Cardiac muscle cell (in vitro differentiated cells and primary cell): ENCODE results near the gene KCNK18. TPM values are rescaled to one million over a fixed set of nuclear protein-coding genes. Genes with fewer than 3 reads are reported as not detected.

Source experiments
- DNase-seq, 2 donors: peaks; one replicate each; pipeline versions ENCODE4 v3.0.0 to v3.0.0-alpha.2; 2010 to 2017; ENCODE audit warnings: low read depth in 1 of 2, low spot score in 1 of 2
- H3K27ac ChIP-seq: fragments of 200-600 bp; sonication (generic); 2 replicates; pipeline ENCODE4 v1.5.1; 2016
- H3K27me3 ChIP-seq: fragments of 200-600 bp; sonication (generic); 2 replicates; pipeline ENCODE4 v1.6.0; 2016; ENCODE audit warnings: control low read depth
- H3K36me3 ChIP-seq: fragments of 200-600 bp; sonication (generic); 2 replicates; pipeline ENCODE4 v1.5.1; 2016; ENCODE audit warnings: control low read depth
- H3K4me1 ChIP-seq: fragments of 200-600 bp; sonication (generic); 2 replicates; pipeline ENCODE4 v1.8.1; 2017; ENCODE audit warnings: low read depth, mild to moderate bottlenecking, mixed run types
- H3K4me3 ChIP-seq: fragments of 200-600 bp; sonication (generic); 2 replicates; pipeline ENCODE4 v1.5.1; 2016; ENCODE audit warnings: mild to moderate bottlenecking
- H3K9me3 ChIP-seq: fragments of 200-600 bp; sonication (generic); 2 replicates; pipeline ENCODE4 v1.5.1; 2017; ENCODE audit warnings: low read depth, mild to moderate bottlenecking, control low read depth
- polyA plus RNA-seq: library from polyadenylated mRNA; unstranded; fragments of >200 nt; fragmentation: Nextera tagmentation; extraction: Ambion mirVana; gene quantifications from 2 replicates; pipeline ENCODE4 v1.2.1, GENCODE V29; 2016
- total RNA-seq: library from RNA; depleted of rRNA; stranded (reverse); fragments of >200 nt; gene quantifications from 2 replicates; pipeline ENCODE4 v1.2.3, GENCODE V29; 2016
- TF ChIP-seq, protein P1 (sequence below): IDR thresholded peaks from 2 replicates; pipeline ENCODE4 v1.5.1; 2012; ENCODE audit warnings: low read depth, mild to moderate bottlenecking, low read length

Gene KCNK18
- total and polyA plus RNA-seq, 2 experiments from 2014 or later = not detected

DNA sequence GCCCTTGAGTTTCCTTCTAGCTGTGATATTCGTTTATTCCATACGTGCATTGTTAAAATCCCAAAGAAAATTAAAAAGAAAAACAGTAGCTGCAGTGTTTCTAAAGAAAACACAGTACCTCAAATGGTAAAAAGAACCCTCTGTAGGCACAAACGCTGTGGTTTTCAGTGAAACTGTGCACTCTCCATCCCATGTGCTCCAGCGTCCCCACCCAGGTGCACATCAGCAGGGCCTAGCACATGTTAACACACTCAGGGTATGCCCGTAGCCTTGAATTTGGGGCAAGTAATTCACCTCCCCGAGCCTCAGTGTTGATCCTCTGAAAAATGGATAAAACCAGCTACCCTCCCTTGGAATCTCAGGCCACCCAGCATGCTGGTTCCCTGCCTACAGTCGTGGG lies 53.1 kb downstream of the KCNK18 start:
- TF ChIP-seq, protein P1, sequence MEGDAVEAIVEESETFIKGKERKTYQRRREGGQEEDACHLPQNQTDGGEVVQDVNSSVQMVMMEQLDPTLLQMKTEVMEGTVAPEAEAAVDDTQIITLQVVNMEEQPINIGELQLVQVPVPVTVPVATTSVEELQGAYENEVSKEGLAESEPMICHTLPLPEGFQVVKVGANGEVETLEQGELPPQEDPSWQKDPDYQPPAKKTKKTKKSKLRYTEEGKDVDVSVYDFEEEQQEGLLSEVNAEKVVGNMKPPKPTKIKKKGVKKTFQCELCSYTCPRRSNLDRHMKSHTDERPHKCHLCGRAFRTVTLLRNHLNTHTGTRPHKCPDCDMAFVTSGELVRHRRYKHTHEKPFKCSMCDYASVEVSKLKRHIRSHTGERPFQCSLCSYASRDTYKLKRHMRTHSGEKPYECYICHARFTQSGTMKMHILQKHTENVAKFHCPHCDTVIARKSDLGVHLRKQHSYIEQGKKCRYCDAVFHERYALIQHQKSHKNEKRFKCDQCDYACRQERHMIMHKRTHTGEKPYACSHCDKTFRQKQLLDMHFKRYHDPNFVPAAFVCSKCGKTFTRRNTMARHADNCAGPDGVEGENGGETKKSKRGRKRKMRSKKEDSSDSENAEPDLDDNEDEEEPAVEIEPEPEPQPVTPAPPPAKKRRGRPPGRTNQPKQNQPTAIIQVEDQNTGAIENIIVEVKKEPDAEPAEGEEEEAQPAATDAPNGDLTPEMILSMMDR = no peak
- H3K27me3 ChIP-seq = peaks cover 4% of the 10 kb centered on the region
- no peak overlapping the region for H3K27ac ChIP-seq
- no peak for DNase-seq
- no peaks in the 10 kb centered on the region for H3K9me3 ChIP-seq
- peaks cover 12% of the 10 kb centered on the region for H3K4me1 ChIP-seq
- H3K4me3 ChIP-seq = no peak overlapping the region
- no peaks in the 10 kb centered on the region for H3K36me3 ChIP-seq

DNA sequence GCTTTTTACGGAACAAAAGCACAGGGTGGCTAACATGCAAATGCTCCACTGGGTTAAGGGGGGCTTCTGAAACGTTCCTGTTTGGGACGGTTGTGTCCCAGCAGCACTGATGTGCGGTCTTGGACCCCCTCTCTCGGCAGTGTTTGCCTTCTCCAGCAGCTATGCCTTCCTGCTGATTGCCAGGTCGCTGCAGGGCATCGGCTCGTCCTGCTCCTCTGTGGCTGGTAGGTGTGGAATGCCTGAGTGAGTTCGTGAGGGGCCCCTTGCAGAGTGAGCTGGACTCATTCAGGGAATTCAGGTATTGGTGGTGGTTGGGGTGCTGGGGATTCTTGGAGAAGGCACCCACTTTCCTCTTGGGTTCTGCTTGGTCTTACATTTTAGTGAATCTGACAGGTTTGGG lies 56.6 kb downstream of the KCNK18 start:
- no peaks in the 10 kb centered on the region for H3K36me3 ChIP-seq
- TF ChIP-seq, protein P1 = no peak
- no peak overlapping the region for H3K27ac ChIP-seq
- DNase-seq = no peak
- no peaks in the 10 kb centered on the region for H3K9me3 ChIP-seq
- H3K4me3 ChIP-seq = no peak overlapping the region
- H3K27me3 ChIP-seq = no peaks in the 10 kb centered on the region
- H3K4me1 ChIP-seq = peaks cover 5% of the 10 kb centered on the region

DNA sequence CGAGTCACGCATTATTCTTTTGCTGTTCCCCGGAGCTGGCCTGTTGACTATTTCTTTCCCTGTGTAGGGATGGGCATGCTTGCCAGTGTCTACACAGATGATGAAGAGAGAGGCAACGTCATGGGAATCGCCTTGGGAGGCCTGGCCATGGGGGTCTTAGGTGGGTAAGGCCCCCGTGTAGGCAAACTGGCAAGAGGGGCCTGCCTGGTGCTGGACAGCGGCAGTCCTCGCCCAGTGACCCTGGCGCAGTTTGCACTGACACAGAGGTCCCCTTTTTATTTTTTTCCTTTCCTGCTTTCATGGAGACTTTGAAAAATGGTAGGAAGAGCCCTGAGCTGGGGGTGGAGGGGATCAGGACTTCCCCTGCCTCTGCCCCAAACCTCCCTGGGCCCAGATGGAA lies 57.0 kb downstream of the KCNK18 start:
- H3K27me3 ChIP-seq = no peaks in the 10 kb centered on the region
- TF ChIP-seq, protein P1 = no peak
- DNase-seq = no peak

DNA sequence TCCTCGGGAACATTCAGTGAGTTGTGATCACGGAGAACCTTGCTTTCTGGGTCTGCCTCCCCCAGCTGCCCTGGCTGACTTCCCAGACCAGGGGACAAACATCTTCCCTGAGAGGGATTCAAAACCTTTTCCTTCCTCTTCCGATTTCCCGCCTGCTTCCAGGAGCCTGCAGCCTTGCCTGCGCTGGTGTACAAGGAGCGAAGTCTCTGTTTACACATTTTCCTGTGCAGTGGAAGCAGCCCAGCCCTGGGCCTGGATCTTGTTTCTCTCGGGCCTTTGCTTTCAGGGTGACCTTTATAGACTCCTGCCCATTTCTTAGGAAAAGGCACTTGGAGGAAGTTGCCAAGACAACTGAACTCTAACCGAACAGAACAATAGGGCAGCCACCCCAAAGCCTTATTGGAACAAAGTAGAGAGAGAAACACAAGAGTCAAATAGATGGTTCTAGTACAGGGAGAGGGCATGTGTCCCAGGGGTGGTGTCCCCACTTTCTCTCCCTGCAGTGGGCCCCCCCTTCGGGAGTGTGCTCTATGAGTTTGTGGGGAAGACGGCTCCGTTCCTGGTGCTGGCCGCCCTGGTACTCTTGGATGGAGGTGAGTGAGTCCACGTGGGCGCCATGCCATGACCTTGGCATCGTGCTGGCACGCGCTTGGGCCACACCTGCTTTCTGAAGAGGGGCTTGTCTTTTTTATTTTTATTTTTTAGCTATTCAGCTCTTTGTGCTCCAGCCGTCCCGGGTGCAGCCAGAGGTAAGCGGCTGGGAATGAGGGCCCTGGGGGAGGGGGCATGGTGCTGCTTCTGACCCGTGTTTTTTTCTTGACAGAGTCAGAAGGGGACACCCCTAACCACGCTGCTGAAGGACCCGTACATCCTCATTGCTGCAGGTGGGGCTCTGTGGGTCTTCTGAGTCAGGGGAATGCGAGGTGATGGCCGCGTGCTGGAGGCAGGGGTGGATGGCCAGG lies 57.8 kb downstream of the KCNK18 start:
- no peak for DNase-seq
- Histone ChIP-seq H3K9me3 (no peaks in the 10 kb centered on the region), H3K4me1 (peaks cover 5% of the 10 kb centered on the region), H3K4me3 (no peak overlapping the region), H3K27ac (no peak overlapping the region), H3K36me3 (no peaks in the 10 kb centered on the region), H3K27me3 (no peaks in the 10 kb centered on the region)
- TF ChIP-seq, protein P1 = no peak

More for the DNA sequence above, 57.0 kb downstream of the KCNK18 start:
- H3K36me3 ChIP-seq = no peaks in the 10 kb centered on the region
- peaks cover under 1% of the 10 kb centered on the region for H3K4me1 ChIP-seq
- no peaks in the 10 kb centered on the region for H3K9me3 ChIP-seq
- no peak overlapping the region for H3K4me3 ChIP-seq
- H3K27ac ChIP-seq = no peak overlapping the region

DNA sequence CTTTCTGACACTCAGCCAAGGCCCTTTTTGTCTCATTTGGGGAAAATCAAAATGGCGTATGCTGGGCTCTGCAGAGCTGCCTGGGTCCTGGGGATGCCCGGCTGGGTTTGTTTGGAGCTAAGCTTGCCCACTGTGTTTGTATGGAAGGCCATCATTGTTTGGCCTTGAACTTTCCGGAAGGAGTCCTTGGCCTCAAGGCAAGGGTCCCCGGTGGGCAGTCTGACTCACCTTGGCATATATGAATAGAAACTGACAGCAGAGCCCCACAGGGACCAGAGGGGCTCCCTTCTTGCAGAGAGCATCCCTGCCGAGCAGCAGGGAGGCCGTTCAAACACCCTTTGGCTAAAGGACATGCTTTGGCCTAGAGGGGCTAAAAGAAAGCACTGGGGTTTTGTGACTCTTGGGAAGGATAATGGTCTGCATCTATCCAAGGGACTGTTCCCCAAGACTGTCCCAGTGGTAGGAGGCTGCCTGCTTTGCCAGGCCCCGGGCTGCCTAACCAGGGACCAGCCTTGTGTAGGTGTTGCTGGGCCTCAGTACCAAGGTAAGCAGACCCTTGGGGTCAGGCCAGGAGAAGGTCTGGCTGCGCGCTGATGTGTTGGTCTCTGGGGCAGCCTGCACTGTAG lies 58.7 kb downstream of the KCNK18 start:
- no peak overlapping the region for H3K4me3 ChIP-seq
- H3K27me3 ChIP-seq = no peaks in the 10 kb centered on the region
- DNase-seq = no peak
- no peaks in the 10 kb centered on the region for H3K36me3 ChIP-seq
- H3K9me3 ChIP-seq = no peaks in the 10 kb centered on the region
- TF ChIP-seq, protein P1 = no peak
- no peak overlapping the region for H3K27ac ChIP-seq
- H3K4me1 ChIP-seq = peaks cover 14% of the 10 kb centered on the region
